Panc1 (cell line): Measurements from ENCODE around the gene SNED1. TPM values are rescaled to one million over a fixed set of nuclear protein-coding genes. Genes with fewer than 3 reads are reported as not detected.

Experiments used
- ATAC-seq: fragments of 200-7000 bp; cut with Tn5 transposase; 2 replicates; pipeline ENCODE4 v1.9.1; 2020; ENCODE audit warnings: mild to moderate bottlenecking, moderate library complexity
- BruUV-seq: library from RNA; stranded (reverse); fragments of 400-500 nt; replicated peaks from 2 replicates; lab custom pipeline; 2021; lab: Mats Ljungman, UMichigan
- CTCF ChIA-PET: fragments of 300-600 bp; sonication (Branson Sonifier 250); formaldehyde crosslinking; loops from one replicate; lab custom pipeline; 2022; ENCODE audit warnings: antibody characterized with exemption; lab: Charles Lee
- POLR2A ChIA-PET: fragments of 300-600 bp; sonication (Branson Sonifier 250); formaldehyde crosslinking; loops from one replicate; lab custom pipeline; 2022; ENCODE audit warnings: antibody characterized with exemption; lab: Charles Lee
- DNase-seq: peaks from one replicate; pipeline ENCODE4 v3.0.0-alpha.2; 2010; ENCODE audit warnings: low read depth, low spot score
- H3K27ac ChIP-seq: 2 replicates; pipeline ENCODE4 v1.5.1; 2011; ENCODE audit warnings: mild to moderate bottlenecking, low read length, inconsistent platforms
- H3K27me3 ChIP-seq: fragments of 200-500 bp; sonication (Bioruptor generic); 2 replicates; pipeline ENCODE4 v1.6.0; 2014; ENCODE audit warnings: low read length, inconsistent platforms; ENCODE audit not compliant: control insufficient read depth, insufficient read depth
- H3K36me3 ChIP-seq: fragments of 200-500 bp; sonication (Bioruptor generic); 2 replicates; pipeline ENCODE4 v1.5.1; 2014; ENCODE audit warnings: inconsistent platforms, mild to moderate bottlenecking, low read length, moderate library complexity; ENCODE audit not compliant: control insufficient read depth, insufficient read depth
- H3K4me1 ChIP-seq: 2 replicates; pipeline ENCODE4 v1.5.1; 2011; ENCODE audit warnings: inconsistent platforms, mild to moderate bottlenecking, low read length, moderate library complexity; ENCODE audit not compliant: control insufficient read depth, insufficient read depth
- H3K4me3 ChIP-seq, 2 experiments: 2 replicates each; pipeline ENCODE4 v1.5.1; 2011 to 2012; ENCODE audit warnings: low read depth in 2 of 2, low read length in 2 of 2, mild to moderate bottlenecking in 2 of 2, inconsistent platforms in 1 of 2, moderate library complexity in 1 of 2
- H3K9me3 ChIP-seq: fragments of 200-500 bp; sonication (Bioruptor generic); 2 replicates; pipeline ENCODE4 v1.5.1; 2014; ENCODE audit warnings: low read depth, mild to moderate bottlenecking, inconsistent platforms, low read length, moderate library complexity; ENCODE audit not compliant: control insufficient read depth, insufficient read depth
- POLR2AphosphoS5 ChIP-seq: IDR thresholded peaks from 2 replicates; pipeline ENCODE4 v1.6.1; 2012; ENCODE audit warnings: mild to moderate bottlenecking, low read depth, low read length, moderate library complexity
- REST ChIP-seq, 2 experiments: IDR thresholded peaks; 2 replicates each; pipeline ENCODE4 v1.6.1; 2011 to 2012; ENCODE audit warnings: low read depth in 2 of 2, control low read depth in 1 of 2, low read length in 1 of 2, mild to moderate bottlenecking in 1 of 2, moderate library complexity in 1 of 2; ENCODE audit not compliant: insufficient read depth in 1 of 2
- SIN3A ChIP-seq: IDR thresholded peaks from 2 replicates; pipeline ENCODE4 v1.6.1; 2012; ENCODE audit warnings: low read depth, mild to moderate bottlenecking, low read length, moderate library complexity, borderline replicate concordance; ENCODE audit not compliant: insufficient read depth
- TCF7L2 ChIP-seq: IDR thresholded peaks from 2 replicates; pipeline ENCODE4 v1.6.1; 2011; ENCODE audit warnings: mild to moderate bottlenecking, low read depth, low read length, inconsistent platforms
- in situ Hi-C: cut with HindIII; loops from 2 replicates; pipeline ENCODE4 v1.10.0; 2016; ENCODE audit warnings: low sequenced_read_pairs, low pct_unique_long_range_greater_than_20kb
- intact Hi-C: fragments of 100-400 bp; cut with micrococcal nuclease; formaldehyde crosslinking; loops from one replicate; pipeline ENCODE4 v1.10.0; 2022; ENCODE audit not compliant: unreplicated experiment
- total RNA-seq: library from RNA; stranded (reverse); gene quantifications from one replicate; pipeline ENCODE4 v1.2.1, GENCODE V29; 2021; ENCODE audit not compliant: unreplicated experiment
- TF ChIP-seq, protein P1 (sequence below): fragments of 450-650 bp; IDR thresholded peaks from 2 replicates; pipeline ENCODE4 v1.5.1; 2017; ENCODE audit warnings: mild to moderate bottlenecking

SNED1 gene
- total RNA-seq, 1 experiment from 2014 or later, result 11.0 TPM

GRCh38 chr2:241051578-241052487, 53.4 kb downstream of the SNED1 start:
- ChIA-PET POLR2A (no interaction called here), CTCF (no interaction called here)
- intact Hi-C loops, result no loop called here
- in situ Hi-C loops, result no loop called here
- Histone ChIP-seq H3K9me3 (no peaks in the 10 kb centered on the region), H3K27ac (no peak overlapping the region), H3K4me1 (no peaks in the 10 kb centered on the region), H3K4me3 (no peak overlapping the region), H3K36me3 (no peaks in the 10 kb centered on the region), H3K27me3 (no peaks in the 10 kb centered on the region)
- no peak for TF ChIP-seq POLR2AphosphoS5
- TF ChIP-seq REST (IDR thresholded peaks at IDR 0.05; ENCODE audit: insufficient read depth in 1 of 2, low read depth in 2 of 2, low read length in 1 of 2), result no peak
- no peak for TF ChIP-seq TCF7L2
- TF ChIP-seq SIN3A, result no peak
- TF ChIP-seq, protein P1, sequence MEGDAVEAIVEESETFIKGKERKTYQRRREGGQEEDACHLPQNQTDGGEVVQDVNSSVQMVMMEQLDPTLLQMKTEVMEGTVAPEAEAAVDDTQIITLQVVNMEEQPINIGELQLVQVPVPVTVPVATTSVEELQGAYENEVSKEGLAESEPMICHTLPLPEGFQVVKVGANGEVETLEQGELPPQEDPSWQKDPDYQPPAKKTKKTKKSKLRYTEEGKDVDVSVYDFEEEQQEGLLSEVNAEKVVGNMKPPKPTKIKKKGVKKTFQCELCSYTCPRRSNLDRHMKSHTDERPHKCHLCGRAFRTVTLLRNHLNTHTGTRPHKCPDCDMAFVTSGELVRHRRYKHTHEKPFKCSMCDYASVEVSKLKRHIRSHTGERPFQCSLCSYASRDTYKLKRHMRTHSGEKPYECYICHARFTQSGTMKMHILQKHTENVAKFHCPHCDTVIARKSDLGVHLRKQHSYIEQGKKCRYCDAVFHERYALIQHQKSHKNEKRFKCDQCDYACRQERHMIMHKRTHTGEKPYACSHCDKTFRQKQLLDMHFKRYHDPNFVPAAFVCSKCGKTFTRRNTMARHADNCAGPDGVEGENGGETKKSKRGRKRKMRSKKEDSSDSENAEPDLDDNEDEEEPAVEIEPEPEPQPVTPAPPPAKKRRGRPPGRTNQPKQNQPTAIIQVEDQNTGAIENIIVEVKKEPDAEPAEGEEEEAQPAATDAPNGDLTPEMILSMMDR, result no peak
- no TSS peak for BruUV-seq
- ATAC-seq, result no peak
- DNase-seq, result no peak

DNA sequence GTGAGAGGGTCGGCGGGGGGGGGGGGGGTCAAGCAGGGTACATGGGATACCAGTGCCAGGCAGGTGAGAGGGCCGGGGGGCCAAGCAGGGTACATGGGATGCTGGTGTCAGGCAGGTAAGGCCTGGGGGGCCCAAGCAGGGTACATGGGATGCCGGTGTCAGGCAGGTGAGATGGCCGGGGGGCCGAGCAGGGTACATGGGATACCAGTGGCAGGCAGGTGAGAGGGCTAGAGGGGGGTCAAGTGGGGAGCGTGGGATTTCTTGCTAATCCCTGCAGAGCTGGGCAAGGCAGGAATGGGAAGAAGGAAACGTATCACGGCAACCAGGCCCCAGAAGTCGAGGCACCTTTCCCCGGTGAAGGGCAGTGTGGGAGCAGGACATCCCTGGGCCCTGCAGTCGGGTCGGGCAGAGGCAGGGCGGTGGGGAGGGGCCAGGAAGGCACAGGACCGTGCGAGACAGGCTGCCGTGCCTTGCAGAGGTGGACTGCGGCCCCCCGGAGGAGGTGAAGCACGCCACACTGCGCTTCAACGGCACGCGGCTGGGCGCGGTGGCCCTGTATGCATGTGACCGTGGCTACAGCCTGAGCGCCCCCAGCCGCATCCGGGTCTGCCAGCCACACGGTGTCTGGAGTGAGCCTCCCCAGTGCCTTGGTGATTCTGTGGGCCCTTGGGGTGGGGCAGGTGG, 54.4 kb downstream of the SNED1 start:
- ATAC-seq (no peak), DNase-seq (no peak)
- H3K4me1 ChIP-seq, result no peaks in the 10 kb centered on the region
- BruUV-seq, result no TSS peak
- POLR2A ChIA-PET, result no interaction called here
- H3K9me3 ChIP-seq, result no peaks in the 10 kb centered on the region
- H3K27me3 ChIP-seq, result no peaks in the 10 kb centered on the region
- TF ChIP-seq SIN3A (no peak), POLR2AphosphoS5 (no peak), TCF7L2 (no peak), REST (IDR thresholded peaks at IDR 0.05; ENCODE audit: insufficient read depth in 1 of 2, low read depth in 2 of 2, low read length in 1 of 2) (no peak)
- TF ChIP-seq, protein P1, result no peak
- no peak overlapping the region for H3K4me3 ChIP-seq
- CTCF ChIA-PET, result no interaction called here
- H3K27ac ChIP-seq, result no peak overlapping the region
- intact Hi-C loops (no loop called here), in situ Hi-C loops (no loop called here)
- H3K36me3 ChIP-seq, result no peaks in the 10 kb centered on the region
